Measurements from ENCODE around the gene SLC41A3.

GRCh38 chr3:126100269-126100633, 16.3 kb upstream of the SLC41A3 start:
- TF ChIP-seq CTCF (IDR thresholded peaks at IDR 0.05) (no peak), POLR2A (IDR thresholded peaks at IDR 0.05) (no peak), EP300 (IDR thresholded peaks at IDR 0.05) (no peak)

Measured in suprapubic skin (tissue), 3 donors.